Measurements from ENCODE around the gene TMEM201.

The TMEM201 gene

GRCh38 chr1:9601942-9602793 lies 13.5 kb downstream of the TMEM201 start:
- Mint-ChIP-seq H3K9me3 (no peaks in the 10 kb centered on the region), H3K4me3 (no peak overlapping the region), H3K27ac (no peak overlapping the region), H3K27me3 (ENCODE audit: low read depth) (no peaks in the 10 kb centered on the region), H3K4me1 (peaks cover 7% of the 10 kb centered on the region), H3K36me3 (ENCODE audit: low read depth) (peaks cover 7% of the 10 kb centered on the region)
- no peak for TF ChIP-seq CTCF (IDR thresholded peaks at IDR 0.05; ENCODE audit: unreplicated experiment in 3 of 3)

- H3K4me1 Mint-ChIP-seq = peaks cover 7% of the 10 kb centered on the region
- H3K4me3 Mint-ChIP-seq = no peak overlapping the region
- H3K36me3 Mint-ChIP-seq (ENCODE audit: low read depth) = peaks cover 7% of the 10 kb centered on the region
- no peaks in the 10 kb centered on the region for H3K27me3 Mint-ChIP-seq (ENCODE audit: low read depth)
- no peak for TF ChIP-seq CTCF (IDR thresholded peaks at IDR 0.05; ENCODE audit: unreplicated experiment in 3 of 3)
- H3K9me3 Mint-ChIP-seq = no peaks in the 10 kb centered on the region
- H3K27ac Mint-ChIP-seq = no peak overlapping the region
These were observed 14.1 kb downstream of the TMEM201 start for GRCh38 chr1:9602794-9603167.

GRCh38 chr1:9603307-9603706 lies 14.6 kb downstream of the TMEM201 start:
- TF ChIP-seq CTCF (IDR thresholded peaks at IDR 0.05; ENCODE audit: unreplicated experiment in 3 of 3) = no peak
- no peaks in the 10 kb centered on the region for H3K27me3 Mint-ChIP-seq (ENCODE audit: low read depth)
- peaks cover 4% of the 10 kb centered on the region for H3K36me3 Mint-ChIP-seq (ENCODE audit: low read depth)

GRCh38 chr1:9603766-9604753 lies 15.3 kb downstream of the TMEM201 start:
- H3K4me1 Mint-ChIP-seq = peaks cover 7% of the 10 kb centered on the region
- no peaks in the 10 kb centered on the region for H3K9me3 Mint-ChIP-seq
- H3K4me3 Mint-ChIP-seq = no peak overlapping the region
- H3K36me3 Mint-ChIP-seq (ENCODE audit: low read depth) = peaks cover 4% of the 10 kb centered on the region
- H3K27ac Mint-ChIP-seq = no peak overlapping the region
- TF ChIP-seq CTCF (IDR thresholded peaks at IDR 0.05; ENCODE audit: unreplicated experiment in 3 of 3) = no peak
- H3K27me3 Mint-ChIP-seq (ENCODE audit: low read depth) = no peaks in the 10 kb centered on the region

More at GRCh38 chr1:9603307-9603706, 14.6 kb downstream of the TMEM201 start:
- H3K4me1 Mint-ChIP-seq = peaks cover 7% of the 10 kb centered on the region
- no peak overlapping the region for H3K27ac Mint-ChIP-seq
- H3K9me3 Mint-ChIP-seq = no peaks in the 10 kb centered on the region
- H3K4me3 Mint-ChIP-seq = no peak overlapping the region

GRCh38 chr1:9604836-9605235 lies 16.1 kb downstream of the TMEM201 start:
- Mint-ChIP-seq H3K4me1 (peaks cover 7% of the 10 kb centered on the region), H3K27me3 (ENCODE audit: low read depth) (no peaks in the 10 kb centered on the region), H3K36me3 (ENCODE audit: low read depth) (peaks cover 1% of the 10 kb centered on the region), H3K9me3 (no peaks in the 10 kb centered on the region), H3K4me3 (no peak overlapping the region), H3K27ac (no peak overlapping the region)
- no peak for TF ChIP-seq CTCF (IDR thresholded peaks at IDR 0.05; ENCODE audit: unreplicated experiment in 3 of 3)
